NCI-H524 (cell line): ENCODE data around the gene MAP3K13.
"Not testable (repeated sequence)": the region's sequence is repeated elsewhere in the genome, so short reads cannot be mapped to it uniquely, and the experiment has no call there.

ENCODE experiments used
- DNase-seq, 2 experiments: peaks; one replicate each; lab custom pipeline; 2025; lab: John Stamatoyannopoulos, UW

MAP3K13 gene

GRCh38 chr3:185448107-185448506 is 85.2 kb downstream of the MAP3K13 start:
- no peak for DNase-seq

GRCh38 chr3:185451432-185451831 is 88.5 kb downstream of the MAP3K13 start:
- not testable (repeated sequence) for DNase-seq

GRCh38 chr3:185457376-185457775 is 94.4 kb downstream of the MAP3K13 start:
- no peak for DNase-seq

- no peak for DNase-seq
Measured at GRCh38 chr3:185460309-185460708, 97.4 kb downstream of the MAP3K13 start.

- peak in 1 of 2 experiments; percentile 27 for DNase-seq
Measured at GRCh38 chr3:185460719-185461350, 97.9 kb downstream of the MAP3K13 start.

GRCh38 chr3:185465471-185465870 is 102.5 kb downstream of the MAP3K13 start:
- no peak for DNase-seq

- not testable (repeated sequence) for DNase-seq
Measured at GRCh38 chr3:185466123-185466522, 103.2 kb downstream of the MAP3K13 start.

GRCh38 chr3:185469542-185469941 is 106.6 kb downstream of the MAP3K13 start:
- DNase-seq, result no peak

GRCh38 chr3:185470323-185470722 is 107.4 kb downstream of the MAP3K13 start:
- no peak for DNase-seq

GRCh38 chr3:185473290-185473815 is 110.4 kb downstream of the MAP3K13 start:
- DNase-seq, result no peak

- not testable (repeated sequence) for DNase-seq
Measured at GRCh38 chr3:185474922-185475321, 112.0 kb downstream of the MAP3K13 start.

- no peak for DNase-seq
Measured at GRCh38 chr3:185477316-185477715, 114.4 kb downstream of the MAP3K13 start.

GRCh38 chr3:185479373-185479945 is 116.5 kb downstream of the MAP3K13 start:
- no peak for DNase-seq

GRCh38 chr3:185484296-185484695 is 121.4 kb downstream of the MAP3K13 start:
- no peak for DNase-seq

- no peak for DNase-seq
Measured at GRCh38 chr3:185486394-185486793, 123.5 kb downstream of the MAP3K13 start.

GRCh38 chr3:185488465-185488864 is 125.5 kb downstream of the MAP3K13 start:
- peak; percentile 25 to 66 for DNase-seq

GRCh38 chr3:185489462-185489861 is 126.5 kb downstream of the MAP3K13 start:
- DNase-seq, result no peak

GRCh38 chr3:185490241-185490640 is 127.3 kb downstream of the MAP3K13 start:
- DNase-seq, result no peak

GRCh38 chr3:185498503-185499396 is 135.8 kb downstream of the MAP3K13 start, which contains the start of gene TMEM41A:
Gene TMEM41A (minus strand): TSS chr3:185499035. CDS start chr3:185498961, 74 bp downstream.
- DNase-seq, result peak; percentile 78 to 97

GRCh38 chr3:185502987-185503386 is 140.1 kb downstream of the MAP3K13 start:
- DNase-seq, result no peak

- DNase-seq, result no peak
Measured at GRCh38 chr3:185503521-185503920, 140.6 kb downstream of the MAP3K13 start.

GRCh38 chr3:185504636-185505035 is 141.7 kb downstream of the MAP3K13 start:
- DNase-seq, result no peak
